Upper lobe of left lung (tissue), 6 donors: ENCODE results near the gene RPS6KB1. TPM values are rescaled to one million over a fixed set of nuclear protein-coding genes. Genes with fewer than 3 reads are reported as not detected.

Experiments used
- ATAC-seq, 2 donors: fragments of 200-7000 bp; cut with Tn5 transposase; one replicate each; pipeline ENCODE4 v1.9.1; 2022; ENCODE audit warnings: mild to moderate bottlenecking in 2 of 2, moderate library complexity in 2 of 2; ENCODE audit not compliant: low FRiP score in 2 of 2
- DNase-seq, 2 donors: peaks; one replicate each; pipeline ENCODE4 v3.0.0-alpha.2; 2019 to 2020
- H3K27ac ChIP-seq, 4 donors: fragments of 200-600 bp; sonication (generic); one replicate each; pipeline ENCODE4 v1.5.1; 2016 to 2019
- H3K27me3 ChIP-seq, 4 donors: fragments of 200-600 bp; sonication (generic); one replicate each; pipeline ENCODE4 v1.5.1; 2017 to 2019
- H3K36me3 ChIP-seq, 4 donors: fragments of 200-600 bp; sonication (generic); one replicate each; pipeline ENCODE4 v1.5.1; 2016 to 2019
- H3K4me1 ChIP-seq, 4 donors: fragments of 200-600 bp; sonication (generic); one replicate each; pipeline ENCODE4 v1.5.1; 2018 to 2019
- H3K4me3 ChIP-seq, 4 donors: fragments of 200-600 bp; sonication (generic); one replicate each; pipeline ENCODE4 v1.5.1; 2017 to 2019; ENCODE audit warnings: mild to moderate bottlenecking in 2 of 4, moderate library complexity in 1 of 4
- H3K9me3 ChIP-seq, 4 donors: fragments of 200-600 bp; sonication (generic); one replicate each; pipeline ENCODE4 v1.5.1; 2018 to 2019
- CTCF ChIP-seq, 6 experiments: fragments of 450-650 bp in 4 of 6; fragments of 200-600 bp in 2 of 6; sonication (generic) in 2 of 6; IDR thresholded peaks; one replicate each; pipeline ENCODE4 v1.5.1; 2016 to 2019; ENCODE audit warnings: antibody characterized with exemption in 6 of 6
- EP300 ChIP-seq, 4 donors: sonication (generic); formaldehyde crosslinking; IDR thresholded peaks; one replicate each; pipeline ENCODE4 v1.5.1; 2017; ENCODE audit warnings: antibody characterized with exemption in 4 of 4, control low read depth in 2 of 4
- POLR2A ChIP-seq, 4 donors: fragments of 450-650 bp; IDR thresholded peaks; one replicate each; pipeline ENCODE4 v1.5.1; 2016 to 2017; ENCODE audit warnings: antibody characterized with exemption in 4 of 4, mild to moderate bottlenecking in 2 of 4
- POLR2AphosphoS5 ChIP-seq, 2 donors: sonication (generic); formaldehyde crosslinking; IDR thresholded peaks; one replicate each; pipeline ENCODE4 v1.5.1; 2017; ENCODE audit warnings: antibody characterized with exemption in 2 of 2
- WGBS, 2 donors: methylation state at CpG; one replicate each; pipeline ENCODE4 v1.1.5; 2017 to 2018; 5-methylcytosine and 5-hydroxymethylcytosine counted together
- total RNA-seq, 6 donors: library from RNA; depleted of rRNA in 4 of 6; stranded (reverse); fragments of >200 nt in 4 of 6; gene quantifications; one replicate each; pipeline versions ENCODE4 v1.1.0 to v1.2.1, GENCODE V29; 2016 to 2021
- donor health status: DM: no; HTN: no; CAD: no; lungs with moderate emphysema.
- donor health status: DM: no; HTN: yes; CAD: no; lungs with severe emphysema.

Gene RPS6KB1
- 10 to 100 TPM; 13.1 to 60.8 (median 30.3) TPM for total RNA-seq

DNA sequence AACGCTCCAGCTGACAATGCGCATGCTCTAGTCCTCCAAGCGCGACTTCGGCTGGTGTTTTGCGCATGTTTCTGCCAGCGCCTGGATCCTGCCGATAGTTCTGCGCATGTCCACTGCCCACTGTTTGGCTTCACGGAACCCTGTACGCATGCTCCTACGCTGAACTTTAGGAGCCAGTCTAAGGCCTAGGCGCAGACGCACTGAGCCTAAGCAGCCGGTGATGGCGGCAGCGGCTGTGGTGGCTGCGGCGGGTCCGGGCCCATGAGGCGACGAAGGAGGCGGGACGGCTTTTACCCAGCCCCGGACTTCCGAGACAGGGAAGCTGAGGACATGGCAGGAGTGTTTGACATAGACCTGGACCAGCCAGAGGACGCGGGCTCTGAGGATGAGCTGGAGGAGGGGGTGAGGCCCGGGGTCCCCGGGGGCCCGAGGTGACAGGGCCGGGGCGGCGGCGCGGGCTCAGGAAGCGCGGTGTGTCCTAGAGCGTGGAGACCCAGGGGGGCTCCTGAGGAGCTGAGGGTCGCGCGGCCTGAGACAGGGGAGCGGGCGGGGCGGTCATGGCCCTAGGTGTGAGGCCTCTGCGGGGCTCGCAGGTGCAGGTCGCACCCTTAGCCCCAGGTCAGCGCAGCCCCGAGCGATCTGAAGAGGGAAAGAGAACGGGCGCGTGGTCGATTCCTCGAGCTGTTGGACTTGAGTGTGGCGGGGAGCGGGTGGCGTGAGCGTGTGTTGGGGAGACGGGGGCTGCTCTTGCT is at the start of gene RPS6KB1, which contains the start of gene TUBD1:
TSS of gene RPS6KB1 (plus strand) at position 198 of the 752 bp plus-strand sequence. CDS start at position 262, 64 bp downstream.
TSS of gene TUBD1 (minus strand) at position 20 of the 752 bp plus-strand sequence. CDS start 1,941 bp downstream, outside the sequence.
- H3K27me3 ChIP-seq, result no peaks in the 10 kb centered on the region
- H3K36me3 ChIP-seq, result peaks cover 0 to 16% (median 0%) of the 10 kb centered on the region in 4 donors
- peak within 1 kb of the TSS; percentile 77 to 98 (median 92) for H3K4me3 ChIP-seq
- H3K9me3 ChIP-seq, result no peaks in the 10 kb centered on the region
- DNase-seq (peak; percentile 93 to 98), ATAC-seq (peak; percentile 99 to 100)
- 0 to 2% methylated on average over 10 to 51 of the region's 61 CpGs for WGBS, 2 donors
- peaks cover 21 to 40% (median 30%) of the 10 kb centered on the region in 4 donors for H3K4me1 ChIP-seq
- peak within 1 kb of the TSS; percentile 92 to 95 (median 94) for H3K27ac ChIP-seq
- no peak for TF ChIP-seq CTCF (IDR thresholded peaks at IDR 0.05)
- peak; percentile 86 to 98 for TF ChIP-seq POLR2AphosphoS5 (IDR thresholded peaks at IDR 0.05)
- TF ChIP-seq EP300 (IDR thresholded peaks at IDR 0.05), result no peak
- TF ChIP-seq POLR2A (IDR thresholded peaks at IDR 0.05), result peak in 2 of 4 donors; percentile 86 to 94

- DNase-seq (peak in 1 of 2 donors; percentile 20), ATAC-seq (no peak)
- 73 to 80% methylated on average over 3 of the region's 3 CpGs for WGBS, 2 donors
- H3K9me3 ChIP-seq, result no peaks in the 10 kb centered on the region
- H3K4me1 ChIP-seq, result peaks cover 43 to 85% (median 60%) of the 10 kb centered on the region in 4 donors
- no peak for TF ChIP-seq EP300 (IDR thresholded peaks at IDR 0.05)
- peak in 1 of 2 donors; percentile 20 for TF ChIP-seq POLR2AphosphoS5 (IDR thresholded peaks at IDR 0.05)
- no peaks in the 10 kb centered on the region for H3K27me3 ChIP-seq
- peak overlapping the region; percentile 83 to 93 (median 88) for H3K27ac ChIP-seq
- H3K36me3 ChIP-seq, result peaks cover 0 to 25% (median 3%) of the 10 kb centered on the region in 4 donors
- H3K4me3 ChIP-seq, result no peak overlapping the region
These were observed 47.9 kb upstream of the RPS6KB1 start for GRCh38 chr17:59844884-59845594.

DNA sequence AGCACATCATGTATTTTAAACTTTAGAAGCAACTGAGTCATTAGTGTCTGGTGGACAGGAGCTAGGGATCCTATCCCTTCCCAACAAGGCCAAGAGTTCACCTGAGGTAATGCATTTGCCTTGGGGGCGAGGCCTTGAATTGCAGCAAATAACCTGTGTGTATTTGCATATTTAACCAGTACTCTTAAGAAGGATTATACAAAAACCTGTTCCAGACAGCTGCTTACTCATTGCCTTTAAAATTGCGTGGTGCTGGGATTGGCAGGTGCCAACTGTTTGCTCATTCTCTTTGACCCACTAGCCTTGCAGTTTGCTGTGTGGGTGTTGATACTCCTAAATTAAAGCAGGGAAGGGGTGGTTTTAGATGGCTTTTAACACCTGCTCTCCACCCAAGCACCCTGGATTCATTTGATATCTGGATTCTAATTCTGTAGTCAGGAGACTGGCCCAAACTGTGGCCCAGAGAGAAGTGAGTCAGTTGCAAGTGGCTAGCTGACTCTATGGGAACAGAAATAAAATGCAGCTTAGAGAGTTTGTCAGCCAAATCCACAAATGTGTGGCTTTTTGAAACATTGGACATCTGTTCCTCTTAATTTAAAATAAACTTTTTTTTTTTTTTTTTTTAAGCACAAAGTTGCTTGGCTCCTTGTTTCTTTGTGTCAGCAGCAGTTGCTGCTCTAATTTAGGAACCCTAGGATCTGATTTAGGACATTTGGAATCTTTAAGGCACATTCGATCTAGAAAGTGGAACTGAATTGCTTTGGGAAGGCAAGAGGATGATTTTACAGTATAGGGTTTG is 47.1 kb upstream of the RPS6KB1 start:
- Histone ChIP-seq H3K27ac (peak overlapping the region; percentile 83 to 93 (median 88)), H3K4me3 (peak overlapping the region in 1 of 4 donors; percentile 8), H3K4me1 (peaks cover 44 to 78% (median 60%) of the 10 kb centered on the region in 4 donors), H3K9me3 (no peaks in the 10 kb centered on the region), H3K36me3 (peaks cover 0 to 18% (median 0%) of the 10 kb centered on the region in 4 donors), H3K27me3 (no peaks in the 10 kb centered on the region)
- 27 to 52% methylated on average over 3 of the region's 3 CpGs for WGBS, 2 donors
- ATAC-seq, result peak; percentile 22 to 81
- TF ChIP-seq EP300 (IDR thresholded peaks at IDR 0.05) (peak in 2 of 4 donors; percentile 4 to 60), CTCF (IDR thresholded peaks at IDR 0.05) (peak in 1 of 6 experiments; percentile 22), POLR2A (IDR thresholded peaks at IDR 0.05) (peak in 1 of 4 donors; percentile 41), POLR2AphosphoS5 (IDR thresholded peaks at IDR 0.05) (peak; percentile 24 to 72)
- peak in 1 of 2 donors; percentile 74 for DNase-seq

GRCh38 chr17:59846394-59847165 is 46.3 kb upstream of the RPS6KB1 start:
- peaks cover 48 to 78% (median 60%) of the 10 kb centered on the region in 4 donors for H3K4me1 ChIP-seq
- ATAC-seq, result peak; percentile 52 to 73
- H3K4me3 ChIP-seq, result peak overlapping the region in 1 of 4 donors; percentile 8

More at GRCh38 chr17:59846394-59847165, 46.3 kb upstream of the RPS6KB1 start:
- peaks cover 0 to 10% (median 0%) of the 10 kb centered on the region in 4 donors for H3K36me3 ChIP-seq
- peak overlapping the region; percentile 83 to 93 (median 88) for H3K27ac ChIP-seq
- no peak for TF ChIP-seq CTCF (IDR thresholded peaks at IDR 0.05)
- peak in 1 of 4 donors; percentile 15 for TF ChIP-seq POLR2A (IDR thresholded peaks at IDR 0.05)
- peak in 2 of 4 donors; percentile 10 to 59 for TF ChIP-seq EP300 (IDR thresholded peaks at IDR 0.05)
- TF ChIP-seq POLR2AphosphoS5 (IDR thresholded peaks at IDR 0.05), result peak; percentile 6 to 62
- 36 to 37% methylated on average over 7 of the region's 7 CpGs for WGBS, 2 donors
- H3K27me3 ChIP-seq, result no peaks in the 10 kb centered on the region
- no peaks in the 10 kb centered on the region for H3K9me3 ChIP-seq
- DNase-seq, result peak in 1 of 2 donors; percentile 64
